ENCODE results near the gene CD2AP.

GRCh38 chr6:47599512-47599911 lies 121.9 kb downstream of the CD2AP start:
- TF ChIP-seq CTCF (IDR thresholded peaks at IDR 0.05; ENCODE audit: insufficient read depth, low read length, poor library complexity, severe bottlenecking), result no peak
- no peak for TF ChIP-seq EZH2phosphoT487 (conservative IDR thresholded peaks at IDR 0.05; ENCODE audit: low read length)
